Activated B cell treated with CpG ODN at 0.5 μM for 24 hours (primary cell): ENCODE data around the gene NCKAP1. TPM values are rescaled to one million over a fixed set of nuclear protein-coding genes. Genes with fewer than 3 reads are reported as not detected.

Experiments used
- ATAC-seq: fragments of 200-7000 bp; cut with Tn5 transposase; one replicate; pipeline ENCODE4 v1.10.0; 2021; ENCODE audit warnings: low read depth, mild to moderate bottlenecking, moderate library complexity
- CTCF ChIA-PET: fragments of 350-600 bp; sonication (Branson Sonifier 250); formaldehyde crosslinking; loops from one replicate; lab custom pipeline; 2021; ENCODE audit warnings: antibody characterized with exemption; lab: Charles Lee
- POLR2A ChIA-PET: fragments of 350-600 bp; sonication (Branson Sonifier 250); formaldehyde crosslinking; loops from one replicate; lab custom pipeline; 2021; ENCODE audit warnings: antibody characterized with exemption; lab: Charles Lee
- DNase-seq: peaks from one replicate; pipeline ENCODE4 v3.0.0; 2022
- H3K27ac Mint-ChIP-seq: one replicate; pipeline ENCODE4 v1.8.0; 2020; ENCODE audit warnings: mixed read lengths
- H3K27me3 Mint-ChIP-seq: one replicate; pipeline ENCODE4 v1.8.0; 2021; ENCODE audit warnings: mixed read lengths
- H3K36me3 Mint-ChIP-seq: one replicate; pipeline ENCODE4 v1.8.0; 2021; ENCODE audit warnings: low read depth, mixed read lengths
- H3K4me1 Mint-ChIP-seq: one replicate; pipeline ENCODE4 v1.8.0; 2021; ENCODE audit warnings: mixed read lengths
- H3K4me3 Mint-ChIP-seq: one replicate; pipeline ENCODE4 v1.8.0; 2020; ENCODE audit warnings: mild to moderate bottlenecking, mixed read lengths
- H3K9me3 Mint-ChIP-seq: one replicate; pipeline ENCODE4 v1.8.0; 2020; ENCODE audit warnings: mixed read lengths
- intact Hi-C: fragments of 100-400 bp; cut with micrococcal nuclease; formaldehyde crosslinking; loops from one replicate; pipeline ENCODE4 v1.15.1; 2024
- total RNA-seq: library from RNA; stranded (reverse); gene quantifications from 2 replicates; pipeline ENCODE4 v1.2.3, GENCODE V29; 2022
- TF ChIP-seq, protein P1 (sequence below): fragments of 200-600 bp; IDR thresholded peaks from one replicate; pipeline ENCODE4 v1.8.0; 2022; ENCODE audit warnings: antibody characterized with exemption, mild to moderate bottlenecking

Gene NCKAP1
- total RNA-seq, 1 donor from 2014 or later: not detected

DNA sequence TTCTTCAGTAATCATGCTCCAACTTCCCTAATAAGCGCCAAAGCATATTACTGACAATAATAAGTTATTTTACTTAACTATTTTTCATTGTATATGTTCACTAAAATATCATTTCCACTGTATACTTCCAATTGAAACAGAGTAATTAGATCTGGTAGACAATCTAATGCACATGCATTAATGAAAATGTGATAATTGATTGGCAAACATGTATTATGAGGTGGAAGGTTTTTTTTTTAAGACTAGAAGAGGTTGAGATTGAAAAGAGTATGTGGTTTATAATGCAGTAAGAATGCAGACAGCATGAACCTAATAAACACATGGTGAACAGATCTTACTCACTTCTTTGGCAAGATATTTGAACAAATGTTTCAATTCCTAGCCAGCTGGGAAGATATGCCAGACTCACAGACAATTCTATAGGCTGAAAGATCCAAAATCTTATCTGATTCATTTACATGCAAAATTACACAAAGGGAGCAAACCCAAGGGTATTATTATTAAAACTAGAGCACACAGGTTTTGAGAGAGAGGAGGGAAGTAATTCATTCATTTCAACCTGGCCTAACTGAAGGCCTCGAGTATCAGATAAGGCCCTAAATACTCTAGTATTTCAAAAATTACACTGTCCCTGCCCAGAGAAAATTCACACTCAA is 2.8 kb downstream of the NCKAP1 start:
- H3K36me3 Mint-ChIP-seq: no peaks in the 10 kb centered on the region
- TF ChIP-seq, protein P1, sequence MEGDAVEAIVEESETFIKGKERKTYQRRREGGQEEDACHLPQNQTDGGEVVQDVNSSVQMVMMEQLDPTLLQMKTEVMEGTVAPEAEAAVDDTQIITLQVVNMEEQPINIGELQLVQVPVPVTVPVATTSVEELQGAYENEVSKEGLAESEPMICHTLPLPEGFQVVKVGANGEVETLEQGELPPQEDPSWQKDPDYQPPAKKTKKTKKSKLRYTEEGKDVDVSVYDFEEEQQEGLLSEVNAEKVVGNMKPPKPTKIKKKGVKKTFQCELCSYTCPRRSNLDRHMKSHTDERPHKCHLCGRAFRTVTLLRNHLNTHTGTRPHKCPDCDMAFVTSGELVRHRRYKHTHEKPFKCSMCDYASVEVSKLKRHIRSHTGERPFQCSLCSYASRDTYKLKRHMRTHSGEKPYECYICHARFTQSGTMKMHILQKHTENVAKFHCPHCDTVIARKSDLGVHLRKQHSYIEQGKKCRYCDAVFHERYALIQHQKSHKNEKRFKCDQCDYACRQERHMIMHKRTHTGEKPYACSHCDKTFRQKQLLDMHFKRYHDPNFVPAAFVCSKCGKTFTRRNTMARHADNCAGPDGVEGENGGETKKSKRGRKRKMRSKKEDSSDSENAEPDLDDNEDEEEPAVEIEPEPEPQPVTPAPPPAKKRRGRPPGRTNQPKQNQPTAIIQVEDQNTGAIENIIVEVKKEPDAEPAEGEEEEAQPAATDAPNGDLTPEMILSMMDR: no peak
- ATAC-seq (no peak), DNase-seq (no peak)
- no peak overlapping the region for H3K27ac Mint-ChIP-seq
- no peak overlapping the region for H3K4me3 Mint-ChIP-seq
- no peaks in the 10 kb centered on the region for H3K9me3 Mint-ChIP-seq
- ChIA-PET CTCF (no interaction called here), POLR2A (no interaction called here)
- peaks cover 27% of the 10 kb centered on the region for H3K4me1 Mint-ChIP-seq
- peaks cover 42% of the 10 kb centered on the region for H3K27me3 Mint-ChIP-seq
- intact Hi-C loops: loop anchor here (5.0 to 10.0 kb wide), 4 partner anchors 1041 to 1728 kb away; partner anchors contain the start of genes ITPRID2 and NEUROD1

DNA sequence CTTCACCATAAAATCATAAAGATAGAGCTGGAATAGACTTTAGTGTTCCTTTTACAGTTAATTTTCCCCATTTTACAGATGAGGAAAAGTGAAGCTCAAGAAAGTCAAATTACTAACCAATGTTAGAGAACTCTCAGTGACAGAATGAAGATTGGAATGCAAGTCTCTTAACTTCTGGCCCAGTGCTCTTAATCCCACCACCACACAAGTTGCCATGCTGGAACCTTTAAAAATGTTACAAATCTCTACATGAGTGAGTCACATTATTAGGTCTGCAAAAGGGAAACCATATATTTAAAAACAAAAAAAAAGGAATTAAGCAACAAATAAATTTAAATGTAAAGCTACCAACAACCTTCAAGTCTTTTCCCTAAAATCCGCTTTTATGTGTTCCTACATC is 3.5 kb downstream of the NCKAP1 start:
- no peak for ATAC-seq
- intact Hi-C loops: loop anchor here (5.0 to 10.0 kb wide), 4 partner anchors 1040 to 1728 kb away; partner anchors contain the start of genes ITPRID2 and NEUROD1
- Mint-ChIP-seq H3K4me1 (peaks cover 27% of the 10 kb centered on the region), H3K4me3 (no peak overlapping the region), H3K36me3 (no peaks in the 10 kb centered on the region), H3K27me3 (peaks cover 43% of the 10 kb centered on the region), H3K9me3 (no peaks in the 10 kb centered on the region), H3K27ac (no peak overlapping the region)
- ChIA-PET POLR2A (no interaction called here), CTCF (no interaction called here)
- TF ChIP-seq, protein P1: no peak
- DNase-seq: no peak

DNA sequence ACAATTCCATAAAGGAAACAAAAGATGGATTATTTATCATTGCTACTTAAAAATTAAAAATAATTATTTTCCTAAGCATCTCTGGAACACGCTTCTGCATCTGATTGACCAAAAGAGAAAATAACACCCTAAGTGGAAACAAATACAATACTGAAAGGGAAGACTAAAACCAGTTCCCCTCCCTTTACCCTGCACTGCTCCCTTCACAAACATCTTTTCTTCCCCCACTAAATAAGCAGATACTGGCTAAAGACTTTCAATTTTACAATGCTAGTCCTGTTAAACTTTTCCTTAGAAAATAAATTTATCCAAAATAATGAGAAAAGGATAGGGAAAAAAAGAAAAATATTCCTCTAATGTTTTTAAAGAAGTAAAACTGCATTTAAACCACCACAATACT is 4.3 kb downstream of the NCKAP1 start:
- Mint-ChIP-seq H3K4me1 (peaks cover 24% of the 10 kb centered on the region), H3K27me3 (peaks cover 45% of the 10 kb centered on the region), H3K4me3 (no peak overlapping the region), H3K27ac (no peak overlapping the region), H3K36me3 (no peaks in the 10 kb centered on the region), H3K9me3 (no peaks in the 10 kb centered on the region)
- POLR2A ChIA-PET: no interaction called here
- CTCF ChIA-PET: no interaction called here
- ATAC-seq (no peak), DNase-seq (no peak)
- intact Hi-C loops: loop anchor here (10.0 kb wide), 3 partner anchors 1039 to 1349 kb away; partner anchors contain the start of genes ITPRID2 and NEUROD1
- TF ChIP-seq, protein P1: no peak

DNA sequence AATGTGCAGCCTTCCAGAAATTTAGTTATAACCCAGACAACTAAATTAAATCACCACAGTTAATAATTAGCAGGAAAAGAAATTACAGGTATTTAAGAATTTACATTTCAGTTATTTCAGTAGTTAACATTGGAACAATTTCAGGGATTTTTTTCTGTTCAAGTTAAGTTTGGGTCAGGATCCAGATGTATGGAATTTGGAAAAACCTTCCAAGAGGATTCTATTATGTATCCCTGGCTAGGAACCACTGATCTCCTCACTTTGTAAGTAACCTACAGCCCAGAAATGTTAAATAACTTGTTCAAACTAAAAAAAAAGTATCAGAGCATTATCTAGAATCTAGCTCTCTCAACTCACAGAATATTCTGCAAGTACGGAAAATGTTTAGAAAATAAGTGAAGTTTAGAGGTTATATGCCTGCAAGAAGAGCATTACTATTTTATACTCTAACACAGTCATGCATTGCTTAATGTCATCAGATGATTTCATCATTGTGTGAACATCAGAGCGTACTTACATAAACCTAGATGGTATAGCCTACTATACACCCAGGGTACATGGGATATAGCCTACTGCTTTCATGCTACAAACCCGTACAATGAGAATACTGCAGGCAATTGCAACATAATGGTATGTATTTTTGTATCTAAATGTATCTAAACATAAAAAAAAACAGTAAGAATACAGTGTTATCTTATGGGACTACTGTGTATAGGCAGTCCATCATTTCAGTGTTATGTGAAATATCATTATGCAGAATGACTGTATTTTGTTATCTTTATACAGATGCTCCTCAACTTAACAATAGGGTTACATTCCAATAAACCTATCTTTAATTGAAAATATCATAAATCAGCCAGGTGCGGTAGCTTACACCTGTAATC is 6.1 kb downstream of the NCKAP1 start:
- POLR2A ChIA-PET: no interaction called here

More for the DNA sequence above, 6.1 kb downstream of the NCKAP1 start:
- CTCF ChIA-PET: no interaction called here
- Mint-ChIP-seq H3K4me1 (peaks cover 18% of the 10 kb centered on the region), H3K36me3 (no peaks in the 10 kb centered on the region), H3K4me3 (no peak overlapping the region), H3K9me3 (no peaks in the 10 kb centered on the region), H3K27me3 (peaks cover 43% of the 10 kb centered on the region), H3K27ac (no peak overlapping the region)
- TF ChIP-seq, protein P1: no peak
- DNase-seq (no peak), ATAC-seq (no peak)
- intact Hi-C loops: loop anchor here (10.0 kb wide), 3 partner anchors 1037 to 1347 kb away; partner anchors contain the start of genes ITPRID2 and NEUROD1
